ENCODE results near the gene MEIS1.

Gene MEIS1

GRCh38 chr2:66581339-66582103, 146.6 kb downstream of the MEIS1 start:
- CTCF ChIA-PET: interaction anchor here (0.5 to 1.7 kb wide), 6 partner anchors 11 to 1069 kb away, joined by 3 to 7 read pairs (median 4); no protein-coding TSS in a partner anchor
- POLR2A ChIA-PET: interaction anchor here (0.7 kb wide), 1 partner anchor 45 kb away, joined by 3 read pairs; no protein-coding TSS in a partner anchor
- Histone ChIP-seq H3K36me3 (ENCODE audit: control insufficient read depth in 2 of 2, insufficient read depth in 1 of 2, low read length in 2 of 2) (no peaks in the 10 kb centered on the region), H3K9me3 (ENCODE audit: control insufficient read depth, insufficient read depth, low read depth, low read length) (no peaks in the 10 kb centered on the region), H3K27ac (ENCODE audit: extremely low read depth, low read depth, low read length) (peak overlapping the region; percentile 64; the same call in 1 of the 2 replicates), H3K4me1 (ENCODE audit: control insufficient read depth, insufficient read depth, low read length) (peaks cover 2% of the 10 kb centered on the region; the same call in 1 of the 2 replicates), H3K4me3 (ENCODE audit: low read depth, low read length) (peak overlapping the region; percentile 41)
- TF ChIP-seq SP7 (tag by site-specific recombination; IDR thresholded peaks at IDR 0.05) (no peak), ZBTB17 (tag by site-specific recombination; IDR thresholded peaks at IDR 0.05) (0 out of 2 replicates have a peak, but pooled peaks have one; percentile 8), ZNF426 (tag by site-specific recombination; IDR thresholded peaks at IDR 0.05) (no peak), ZFP3 (tag by site-specific recombination; IDR thresholded peaks at IDR 0.05; ENCODE audit: low read depth) (peak; percentile 67)

- H3K36me3 ChIP-seq (ENCODE audit: control insufficient read depth in 2 of 2, insufficient read depth in 1 of 2, low read length in 2 of 2): no peaks in the 10 kb centered on the region
- peak overlapping the region; percentile 64; the same call in 1 of the 2 replicates for H3K27ac ChIP-seq (ENCODE audit: extremely low read depth, low read depth, low read length)
- TF ChIP-seq BCL6B (tag by site-specific recombination; IDR thresholded peaks at IDR 0.05): no peak
- no peak for TF ChIP-seq WT1 (tag by site-specific recombination; IDR thresholded peaks at IDR 0.05)
- TF ChIP-seq ZNF785 (tag by site-specific recombination; IDR thresholded peaks at IDR 0.05): no peak
- TF ChIP-seq ZNF544 (tag by site-specific recombination; IDR thresholded peaks at IDR 0.05): no peak
- TF ChIP-seq TCF7L2 (IDR thresholded peaks at IDR 0.05; ENCODE audit: borderline replicate concordance, low read depth, low read length): no peak
- no peak for TF ChIP-seq ZBTB20 (tag by site-specific recombination; IDR thresholded peaks at IDR 0.05)
- TF ChIP-seq SCRT1 (tag by site-specific recombination; IDR thresholded peaks at IDR 0.05; ENCODE audit: borderline replicate concordance): no peak
- TF ChIP-seq ZNF707 (tag by site-specific recombination; IDR thresholded peaks at IDR 0.05): no peak
- TF ChIP-seq ZNF23 (tag by site-specific recombination; IDR thresholded peaks at IDR 0.05; ENCODE audit: borderline replicate concordance): no peak
- no peak for TF ChIP-seq ZNF629 (tag by site-specific recombination; IDR thresholded peaks at IDR 0.05)
- TF ChIP-seq ZNF155 (tag by site-specific recombination; IDR thresholded peaks at IDR 0.05): no peak
- TF ChIP-seq ZNF138 (tag by site-specific recombination; IDR thresholded peaks at IDR 0.05; ENCODE audit: borderline replicate concordance): no peak
- no peak for TF ChIP-seq ZSCAN16 (tag by site-specific recombination; IDR thresholded peaks at IDR 0.05)
- TF ChIP-seq ZNF660 (tag by site-specific recombination; IDR thresholded peaks at IDR 0.05): no peak
- no peak for TF ChIP-seq ZBTB11 (tag by site-specific recombination; conservative IDR thresholded peaks at IDR 0.05; ENCODE audit: low read depth)
- TF ChIP-seq ZBTB26 (tag by site-specific recombination; optimal IDR thresholded peaks at IDR 0.05): no peak
- TF ChIP-seq GFI1B (tag by site-specific recombination; IDR thresholded peaks at IDR 0.05): no peak
- TF ChIP-seq PATZ1 (tag by site-specific recombination; IDR thresholded peaks at IDR 0.05): no peak
- TF ChIP-seq ZNF548 (tag by site-specific recombination; IDR thresholded peaks at IDR 0.05): no peak
- no peak for TF ChIP-seq KLF10 (tag by site-specific recombination; IDR thresholded peaks at IDR 0.05)
- H3K9me3 ChIP-seq (ENCODE audit: control insufficient read depth, insufficient read depth, low read depth, low read length): no peaks in the 10 kb centered on the region
- ChIA-PET CTCF (no interaction called here), POLR2A (no interaction called here)
- no peak overlapping the region for H3K4me3 ChIP-seq (ENCODE audit: low read depth, low read length)
- H3K4me1 ChIP-seq (ENCODE audit: control insufficient read depth, insufficient read depth, low read length): peaks cover 2% of the 10 kb centered on the region; the same call in 1 of the 2 replicates
These were observed 147.4 kb downstream of the MEIS1 start for GRCh38 chr2:66582104-66582986.

Data from HEK293 (cell line).